Dedifferentiated amniotic fluid mesenchymal stem cell (primary cell): ENCODE data around the gene TXNIP.

Source experiments
- DNase-seq: peaks from one replicate; pipeline ENCODE4 v3.0.0-alpha.2; 2016; ENCODE audit errors: extremely low spot score

The TXNIP gene

GRCh38 chr1:145963265-145964019 is 32.9 kb downstream of the TXNIP start:
- DNase-seq, result no peak

- DNase-seq, result no peak
Measured at GRCh38 chr1:145962157-145963102, 33.9 kb downstream of the TXNIP start.

DNA sequence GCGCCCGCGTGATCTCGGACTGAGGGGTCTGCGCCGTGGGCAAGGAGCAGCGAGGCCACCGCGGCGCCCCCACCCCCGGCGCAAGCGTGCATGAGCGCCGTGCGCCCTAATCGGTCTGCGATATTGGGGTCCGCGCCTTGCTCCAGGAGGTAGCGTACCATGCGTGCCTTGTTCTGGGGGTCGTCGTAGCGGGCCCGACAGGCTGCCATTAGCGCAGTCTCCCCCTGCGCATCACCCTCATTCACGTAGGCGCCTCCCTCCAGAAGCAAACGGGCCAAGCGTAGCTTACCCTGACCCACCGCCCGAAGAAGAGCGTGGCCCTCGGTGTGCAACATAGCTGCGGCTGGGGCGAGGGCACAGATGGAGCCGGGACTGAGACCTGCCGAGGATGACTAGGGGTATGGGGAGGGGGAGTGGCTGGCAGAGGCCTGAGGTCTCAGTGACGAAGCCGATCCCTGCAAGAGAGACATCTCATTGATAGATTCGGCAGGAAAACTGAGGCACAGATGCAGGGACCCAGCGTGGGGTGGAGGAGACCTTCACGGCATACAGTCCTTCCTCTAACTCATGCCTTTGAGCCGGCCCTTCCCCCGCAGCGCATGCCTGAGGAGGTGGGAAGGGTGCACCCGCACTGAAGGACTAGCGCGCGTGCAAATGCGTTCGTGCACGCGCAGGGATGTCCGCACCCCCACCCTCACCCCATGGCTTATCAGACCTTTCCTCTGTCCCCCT is 34.8 kb downstream of the TXNIP start:
- DNase-seq, result no peak

- no peak for DNase-seq
Measured at GRCh38 chr1:145961109-145961424, 35.3 kb downstream of the TXNIP start.

DNA sequence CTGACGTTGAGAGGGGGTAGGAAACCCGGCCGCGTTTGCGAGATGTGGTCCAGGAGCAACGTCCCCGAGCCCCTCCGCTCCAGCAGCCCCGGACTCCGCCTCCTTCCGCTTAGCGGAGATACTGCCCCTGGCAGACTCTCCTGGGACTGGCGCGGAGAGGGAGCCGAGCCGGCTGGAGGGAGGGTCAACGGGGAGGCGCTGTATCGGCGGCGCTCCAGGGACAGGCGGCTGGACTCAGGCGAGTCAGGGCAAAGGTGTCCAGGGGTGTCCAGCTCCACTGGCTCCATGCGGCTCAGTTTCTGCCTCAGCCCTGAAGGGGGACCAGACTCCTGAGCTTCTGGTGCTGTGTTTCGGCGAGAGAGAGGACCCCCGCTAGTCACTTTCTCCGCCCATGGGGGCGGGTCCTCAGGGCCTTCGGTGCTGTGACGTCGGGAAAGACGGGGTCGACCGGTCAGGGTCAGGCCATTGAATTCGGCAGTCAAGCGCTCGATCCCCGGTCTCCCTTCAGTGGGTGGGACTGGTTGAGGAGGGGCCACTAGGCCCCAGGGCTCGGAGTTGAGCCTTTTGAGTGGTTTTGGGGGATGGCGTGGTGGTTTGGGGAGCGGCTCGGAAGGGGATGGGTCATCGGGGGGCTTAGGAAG is 35.8 kb downstream of the TXNIP start:
- no peak for DNase-seq

GRCh38 chr1:145959957-145960467 is 36.4 kb downstream of the TXNIP start:
- DNase-seq, result no peak

- no peak for DNase-seq
Measured at GRCh38 chr1:145959333-145959732, 37.0 kb downstream of the TXNIP start.

GRCh38 chr1:145958734-145959133 is 37.6 kb downstream of the TXNIP start:
- DNase-seq, result no peak

- DNase-seq, result peak; percentile 98
Measured at GRCh38 chr1:145957443-145958319, 38.7 kb downstream of the TXNIP start, which contains the start of gene LIX1L. Gene LIX1L (minus strand): TSS chr1:145958017. CDS start chr1:145957927, 90 bp downstream.

GRCh38 chr1:145956781-145957442 is 39.5 kb downstream of the TXNIP start:
- DNase-seq, result no peak

GRCh38 chr1:145956361-145956760 is 40.0 kb downstream of the TXNIP start:
- no peak for DNase-seq

GRCh38 chr1:145955436-145955835 is 40.9 kb downstream of the TXNIP start:
- no peak for DNase-seq

DNA sequence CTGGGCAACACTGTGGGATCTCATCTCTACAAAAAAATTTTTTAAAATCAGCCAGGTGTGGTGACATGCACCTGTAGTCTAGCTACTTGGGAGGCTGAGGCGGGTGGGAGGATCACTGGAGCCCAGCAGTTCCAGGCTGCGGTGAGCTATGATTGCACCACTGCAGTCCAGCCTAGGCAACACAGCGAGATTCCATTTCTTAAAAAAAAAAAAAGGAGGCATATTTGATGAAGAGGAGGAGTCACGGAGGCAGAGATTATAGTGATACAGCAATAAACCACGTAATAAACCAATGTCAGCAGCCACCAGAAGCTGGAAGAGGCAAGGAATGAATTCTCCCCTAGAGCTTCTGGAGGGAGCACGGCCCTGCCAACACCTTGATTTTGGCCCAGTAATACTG is 42.5 kb downstream of the TXNIP start:
- DNase-seq, result no peak

DNA sequence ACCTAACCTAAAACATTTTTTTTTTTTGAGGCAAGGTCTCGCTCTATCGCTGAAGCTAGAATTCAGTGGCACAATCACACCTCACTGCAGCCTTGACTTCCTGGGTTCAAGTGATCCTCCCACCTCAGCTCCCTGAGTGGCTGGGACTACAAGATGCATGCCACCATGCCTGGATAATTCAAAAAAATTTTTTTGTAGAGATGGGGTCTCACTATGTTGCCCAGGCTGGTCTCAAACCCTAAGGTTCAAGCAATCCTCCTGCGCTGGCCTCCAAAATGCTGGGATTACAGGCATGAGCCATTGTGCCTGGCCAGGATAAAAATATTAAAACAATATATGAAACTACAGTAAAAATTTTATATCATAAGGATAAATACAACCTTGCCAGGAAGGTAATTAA is 43.5 kb downstream of the TXNIP start:
- no peak for DNase-seq

- no peak for DNase-seq
Measured at GRCh38 chr1:145951526-145951925, 44.9 kb downstream of the TXNIP start.

GRCh38 chr1:145949219-145949618 is 47.2 kb downstream of the TXNIP start:
- no peak for DNase-seq

DNA sequence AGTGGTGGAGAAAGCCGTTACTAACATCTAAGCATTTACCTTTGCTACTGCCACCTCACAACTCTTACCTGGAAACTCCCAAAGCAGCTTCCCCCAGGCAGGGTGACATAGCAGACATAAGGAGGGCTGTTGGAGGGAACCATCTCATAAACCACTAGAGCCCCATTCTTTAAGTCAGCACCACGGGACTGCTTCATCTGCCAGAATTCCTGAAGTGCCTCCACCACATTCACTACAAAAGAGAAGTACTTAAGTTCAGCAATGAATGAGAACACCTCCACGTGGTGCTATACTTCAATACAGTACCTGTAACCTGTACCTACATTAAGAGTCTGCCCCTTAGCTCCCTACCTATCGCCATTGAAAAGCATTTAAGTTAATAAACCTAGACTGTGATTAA is 48.8 kb downstream of the TXNIP start:
- DNase-seq, result no peak

DNA sequence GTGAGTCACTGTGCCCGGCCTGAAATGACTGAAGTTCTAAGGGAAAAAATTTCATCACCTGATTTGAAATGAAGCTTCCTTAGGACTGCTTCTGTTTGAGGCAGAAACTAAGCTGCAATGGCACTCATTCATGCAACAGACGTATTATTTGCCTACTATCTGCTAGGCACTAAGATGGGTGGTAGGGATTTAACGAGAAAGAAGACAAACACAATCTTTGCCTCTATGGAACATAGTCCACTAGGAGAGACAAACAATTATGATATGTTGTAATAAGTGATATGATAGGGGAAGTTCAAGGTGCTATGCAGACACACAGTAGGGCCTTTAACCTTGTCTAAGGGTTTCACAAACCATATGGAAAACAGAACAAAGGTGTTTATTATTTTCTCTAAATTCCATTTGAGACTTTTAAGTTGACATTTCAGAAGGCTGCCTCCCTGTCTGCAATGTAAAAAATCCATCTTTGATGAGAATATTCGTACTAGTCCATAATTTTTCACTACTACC is 49.8 kb downstream of the TXNIP start:
- DNase-seq, result no peak

DNA sequence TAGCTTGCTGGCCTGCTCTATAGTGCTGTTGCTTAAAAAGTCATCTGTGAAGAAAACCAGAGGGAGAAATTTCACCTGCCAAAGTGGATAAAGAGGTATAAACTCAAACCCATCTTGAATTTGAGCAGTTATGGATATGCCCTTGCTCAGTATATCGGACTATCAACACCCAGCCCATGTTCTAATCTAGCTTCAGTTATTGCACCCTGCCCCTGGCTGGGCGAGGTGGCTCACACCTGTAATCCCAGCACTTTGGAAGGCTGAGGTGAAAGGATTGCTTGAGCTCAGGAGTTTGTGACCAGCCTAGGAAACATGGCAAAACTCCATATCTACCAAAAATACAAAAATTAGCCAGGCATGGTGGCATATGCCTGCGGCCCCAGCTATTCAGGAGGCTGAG is 51.8 kb downstream of the TXNIP start:
- DNase-seq, result no peak

DNA sequence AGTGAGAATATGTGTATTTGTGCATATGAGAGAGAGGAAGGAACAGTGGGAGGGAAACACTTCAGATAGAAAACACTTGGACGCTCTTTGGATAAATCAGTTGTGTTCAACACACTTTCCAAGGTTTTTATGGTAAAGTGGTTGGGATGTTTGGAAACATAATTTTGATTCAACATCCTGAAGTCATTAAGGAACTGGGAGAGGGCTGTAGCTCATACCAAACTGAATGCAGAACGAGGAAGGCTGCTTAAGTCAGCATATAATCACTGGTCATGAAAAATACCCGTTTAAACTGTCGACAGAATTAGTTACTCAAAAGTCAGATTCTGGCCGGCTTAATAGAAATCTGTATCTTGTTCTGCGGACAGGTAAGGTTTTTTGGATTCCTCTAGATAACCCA is 53.5 kb downstream of the TXNIP start:
- no peak for DNase-seq
